ENCODE measurements around the gene UGCG. TPM values are rescaled to one million over a fixed set of nuclear protein-coding genes. Genes with fewer than 3 reads are reported as not detected.

UGCG gene
- total RNA-seq, 1 experiment from 2014 or later = 32.6 TPM

DNA sequence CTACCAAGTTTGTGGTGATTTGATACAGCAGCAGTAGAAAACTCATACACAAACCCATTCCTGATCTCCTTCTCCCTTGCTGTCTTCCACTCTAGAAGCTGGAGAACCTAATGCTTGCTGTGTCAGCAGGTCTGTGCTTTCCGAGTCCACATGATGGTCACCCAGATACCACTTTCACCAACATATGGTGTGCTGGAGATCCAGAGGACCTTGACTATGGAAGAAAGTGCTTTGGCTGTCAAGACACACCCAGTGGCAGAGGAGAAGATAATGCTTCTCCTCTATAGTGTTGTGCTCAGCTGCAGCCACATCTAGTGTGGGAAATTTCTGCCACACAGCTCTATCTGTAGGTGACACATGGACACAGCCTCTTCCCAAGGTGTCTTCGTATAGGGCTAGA, 67.4 kb downstream of the UGCG start:
- no peaks in the 10 kb centered on the region for H3K79me2 ChIP-seq (ENCODE audit: insufficient read depth, low read length)
- ATAC-seq (no peak), DNase-seq (ENCODE audit: low read depth, low spot score) (no peak)
- no peak overlapping the region for H3K4me3 ChIP-seq (replicated peaks in 1 of 2; ENCODE audit: low read depth in 1 of 2, low read length in 2 of 2)
- H3K9me2 ChIP-seq (ENCODE audit: insufficient read depth) = no peaks in the 10 kb centered on the region
- H3K4me2 ChIP-seq (ENCODE audit: low read length) = 0 out of 2 replicates have a peak overlapping the region, but pooled peaks have one; percentile 20
- no peak overlapping the region for H3K27ac ChIP-seq (ENCODE audit: low read depth, low read length)
- no TSS peak for BruUV-seq (replicated peaks)
- H3K4me1 ChIP-seq (ENCODE audit: control insufficient read depth in 1 of 2, insufficient read depth in 2 of 2, low read length in 2 of 2) = peaks cover 22 to 67% of the 10 kb centered on the region in 2 experiments
- POLR2A ChIA-PET = no interaction called here
- H3K9ac ChIP-seq (ENCODE audit: low read length) = no peak overlapping the region
- RAD21 ChIA-PET (ENCODE audit: low non-redundant PET in 1 of 2, low total read pairs in 2 of 2, uncharacterized antibody in 2 of 2, unreplicated experiment in 2 of 2) = no interaction called here
- H3K36me3 ChIP-seq (ENCODE audit: control insufficient read depth in 1 of 2, insufficient read depth in 2 of 2, low read length in 2 of 2) = no peaks in the 10 kb centered on the region
- CTCF ChIA-PET = no interaction called here
- no peaks in the 10 kb centered on the region for H3K9me3 ChIP-seq (ENCODE audit: control insufficient read depth in 1 of 2, insufficient read depth in 1 of 2, low read depth in 1 of 2, low read length in 2 of 2)
- no peak overlapping the region for H2AFZ ChIP-seq (ENCODE audit: low read depth, low read length, poor library complexity, severe bottlenecking)
- no peaks in the 10 kb centered on the region for H3K27me3 ChIP-seq (ENCODE audit: insufficient read depth, low read length)
- intact Hi-C loops (cut with micrococcal nuclease) = no loop called here
- TF ChIP-seq, protein P1, sequence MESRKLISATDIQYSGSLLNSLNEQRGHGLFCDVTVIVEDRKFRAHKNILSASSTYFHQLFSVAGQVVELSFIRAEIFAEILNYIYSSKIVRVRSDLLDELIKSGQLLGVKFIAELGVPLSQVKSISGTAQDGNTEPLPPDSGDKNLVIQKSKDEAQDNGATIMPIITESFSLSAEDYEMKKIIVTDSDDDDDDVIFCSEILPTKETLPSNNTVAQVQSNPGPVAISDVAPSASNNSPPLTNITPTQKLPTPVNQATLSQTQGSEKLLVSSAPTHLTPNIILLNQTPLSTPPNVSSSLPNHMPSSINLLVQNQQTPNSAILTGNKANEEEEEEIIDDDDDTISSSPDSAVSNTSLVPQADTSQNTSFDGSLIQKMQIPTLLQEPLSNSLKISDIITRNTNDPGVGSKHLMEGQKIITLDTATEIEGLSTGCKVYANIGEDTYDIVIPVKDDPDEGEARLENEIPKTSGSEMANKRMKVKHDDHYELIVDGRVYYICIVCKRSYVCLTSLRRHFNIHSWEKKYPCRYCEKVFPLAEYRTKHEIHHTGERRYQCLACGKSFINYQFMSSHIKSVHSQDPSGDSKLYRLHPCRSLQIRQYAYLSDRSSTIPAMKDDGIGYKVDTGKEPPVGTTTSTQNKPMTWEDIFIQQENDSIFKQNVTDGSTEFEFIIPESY (IDR thresholded peaks at IDR 0.05; ENCODE audit: extremely low read depth, insufficient replicate concordance, low read length) = no peak
- TF ChIP-seq, protein P2, sequence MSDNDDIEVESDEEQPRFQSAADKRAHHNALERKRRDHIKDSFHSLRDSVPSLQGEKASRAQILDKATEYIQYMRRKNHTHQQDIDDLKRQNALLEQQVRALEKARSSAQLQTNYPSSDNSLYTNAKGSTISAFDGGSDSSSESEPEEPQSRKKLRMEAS (IDR thresholded peaks at IDR 0.05) = no peak
- TF ChIP-seq TCF7L2 (IDR thresholded peaks at IDR 0.05; ENCODE audit: borderline replicate concordance, extremely low read depth, insufficient read depth, insufficient read length) = no peak
- TF ChIP-seq CBX3 (IDR thresholded peaks at IDR 0.05; ENCODE audit: low read depth) = no peak
- no peak for TF ChIP-seq CEBPB (IDR thresholded peaks at IDR 0.05; ENCODE audit: low read depth)
- no peak for TF ChIP-seq SIN3A (IDR thresholded peaks at IDR 0.05; ENCODE audit: low read depth)
- TF ChIP-seq, protein P3, sequence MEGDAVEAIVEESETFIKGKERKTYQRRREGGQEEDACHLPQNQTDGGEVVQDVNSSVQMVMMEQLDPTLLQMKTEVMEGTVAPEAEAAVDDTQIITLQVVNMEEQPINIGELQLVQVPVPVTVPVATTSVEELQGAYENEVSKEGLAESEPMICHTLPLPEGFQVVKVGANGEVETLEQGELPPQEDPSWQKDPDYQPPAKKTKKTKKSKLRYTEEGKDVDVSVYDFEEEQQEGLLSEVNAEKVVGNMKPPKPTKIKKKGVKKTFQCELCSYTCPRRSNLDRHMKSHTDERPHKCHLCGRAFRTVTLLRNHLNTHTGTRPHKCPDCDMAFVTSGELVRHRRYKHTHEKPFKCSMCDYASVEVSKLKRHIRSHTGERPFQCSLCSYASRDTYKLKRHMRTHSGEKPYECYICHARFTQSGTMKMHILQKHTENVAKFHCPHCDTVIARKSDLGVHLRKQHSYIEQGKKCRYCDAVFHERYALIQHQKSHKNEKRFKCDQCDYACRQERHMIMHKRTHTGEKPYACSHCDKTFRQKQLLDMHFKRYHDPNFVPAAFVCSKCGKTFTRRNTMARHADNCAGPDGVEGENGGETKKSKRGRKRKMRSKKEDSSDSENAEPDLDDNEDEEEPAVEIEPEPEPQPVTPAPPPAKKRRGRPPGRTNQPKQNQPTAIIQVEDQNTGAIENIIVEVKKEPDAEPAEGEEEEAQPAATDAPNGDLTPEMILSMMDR (IDR thresholded peaks at IDR 0.05 in 2 of 3, conservative IDR thresholded peaks at IDR 0.05 in 1 of 3; ENCODE audit: borderline replicate concordance in 1 of 3, insufficient read depth in 1 of 3, low read depth in 2 of 3, low read length in 2 of 3) = no peak
- no peak for TF ChIP-seq JUND (IDR thresholded peaks at IDR 0.05)
- no peak for TF ChIP-seq POLR2A (IDR thresholded peaks at IDR 0.05; ENCODE audit: borderline replicate concordance, extremely low read depth, insufficient read depth, insufficient read length)
- TF ChIP-seq, protein P4, sequence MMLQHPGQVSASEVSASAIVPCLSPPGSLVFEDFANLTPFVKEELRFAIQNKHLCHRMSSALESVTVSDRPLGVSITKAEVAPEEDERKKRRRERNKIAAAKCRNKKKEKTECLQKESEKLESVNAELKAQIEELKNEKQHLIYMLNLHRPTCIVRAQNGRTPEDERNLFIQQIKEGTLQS (IDR thresholded peaks at IDR 0.05) = no peak
- TF ChIP-seq SP1 (IDR thresholded peaks at IDR 0.05; ENCODE audit: low read depth) = no peak
- TF ChIP-seq YY1 (IDR thresholded peaks at IDR 0.05; ENCODE audit: extremely low read depth, insufficient replicate concordance, low read depth, low read length) = no peak
- no peak for TF ChIP-seq EZH2 (IDR thresholded peaks at IDR 0.05)
- no peak for TF ChIP-seq RAD21 (IDR thresholded peaks at IDR 0.05; ENCODE audit: low read depth)
- no peak for TF ChIP-seq EGR1 (IDR thresholded peaks at IDR 0.05; ENCODE audit: low read depth)
- no peak for TF ChIP-seq ELF1 (IDR thresholded peaks at IDR 0.05; ENCODE audit: borderline replicate concordance, low read depth)
- H4K20me1 ChIP-seq (ENCODE audit: insufficient read depth) = no peaks in the 10 kb centered on the region
